ENCODE measurements around the gene ARID3C.
A peak's percentile ranks its signal among the peaks of the same experiment; 100 is the strongest.

ARID3C gene

DNA sequence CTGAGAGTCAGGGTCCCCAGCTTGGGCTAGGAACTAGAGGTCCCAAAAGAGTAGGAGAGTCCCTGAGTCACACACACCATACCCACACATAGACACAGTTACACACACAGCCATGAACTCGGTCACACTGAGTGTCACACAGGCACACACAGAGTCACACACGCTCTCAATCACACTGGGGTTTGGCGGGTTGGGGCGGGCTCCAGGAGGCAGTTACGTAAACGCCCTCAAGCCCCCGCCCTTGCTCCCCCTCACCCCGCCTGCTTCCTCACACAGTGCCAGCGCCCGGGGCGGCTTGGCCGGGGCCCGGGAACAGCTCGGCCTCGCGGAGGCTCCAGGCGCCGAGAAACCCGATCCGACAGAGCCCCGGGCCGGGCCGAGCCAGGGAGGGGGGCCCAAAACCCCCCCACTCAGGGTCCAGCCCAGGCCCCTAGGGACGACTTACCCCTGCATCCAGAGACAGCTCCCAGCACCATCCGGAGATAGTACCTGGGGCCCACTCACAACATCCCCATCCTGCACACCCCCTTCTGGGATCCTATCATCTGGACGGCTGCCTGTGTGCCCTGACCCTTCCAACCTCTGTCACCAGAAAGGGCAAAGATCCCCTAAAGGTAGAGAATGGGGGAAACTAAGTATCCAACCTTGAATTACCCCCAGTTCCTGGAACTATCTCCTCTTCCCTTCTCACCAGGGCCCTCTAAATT lies 35.8 kb downstream of the ARID3C start:
- no peak for DNase-seq

DNA sequence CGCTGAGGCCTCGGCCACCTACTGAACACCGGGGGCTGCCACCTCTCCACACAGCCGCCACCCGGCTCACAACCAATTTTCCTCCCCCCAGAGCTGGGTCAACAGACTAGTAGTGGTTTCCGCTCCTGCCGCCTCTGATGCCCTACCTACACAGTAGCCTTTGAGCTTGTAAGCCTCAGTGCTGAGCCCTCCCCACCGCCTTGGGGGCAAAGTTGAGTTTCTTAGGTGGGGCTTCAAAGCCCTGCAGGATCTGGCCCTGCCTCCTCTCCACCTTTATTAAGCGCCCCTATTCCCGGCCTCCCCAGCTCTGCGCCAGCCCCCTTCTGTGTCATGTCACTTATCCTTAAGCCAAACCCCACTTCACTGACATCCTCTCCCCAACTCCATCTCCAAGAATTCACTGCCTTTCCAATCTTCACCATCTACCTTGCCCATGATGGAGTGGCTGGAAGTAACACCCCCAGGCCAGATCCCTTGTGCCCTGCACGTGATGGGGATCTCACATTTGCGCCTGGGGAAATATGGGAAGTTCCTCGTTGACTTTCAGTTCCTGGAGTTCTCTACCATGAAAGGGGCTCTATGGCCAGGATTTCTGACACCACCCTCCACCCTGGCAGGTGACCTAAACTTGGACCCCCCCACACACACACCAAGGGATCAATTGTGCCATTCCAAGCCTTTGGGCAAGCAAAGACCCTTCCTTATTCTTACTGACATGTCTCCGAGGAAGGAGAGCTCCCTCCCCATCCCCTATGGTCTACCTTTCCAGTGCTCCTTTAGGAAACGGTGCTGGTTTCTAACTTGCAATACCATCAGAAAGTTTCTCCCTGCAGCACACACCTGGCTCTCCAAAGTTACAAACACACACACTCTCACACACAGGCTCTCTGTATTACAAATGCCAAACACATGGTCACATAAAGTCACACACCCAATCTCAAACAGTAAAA lies 36.7 kb downstream of the ARID3C start:
- no peak for DNase-seq

DNA sequence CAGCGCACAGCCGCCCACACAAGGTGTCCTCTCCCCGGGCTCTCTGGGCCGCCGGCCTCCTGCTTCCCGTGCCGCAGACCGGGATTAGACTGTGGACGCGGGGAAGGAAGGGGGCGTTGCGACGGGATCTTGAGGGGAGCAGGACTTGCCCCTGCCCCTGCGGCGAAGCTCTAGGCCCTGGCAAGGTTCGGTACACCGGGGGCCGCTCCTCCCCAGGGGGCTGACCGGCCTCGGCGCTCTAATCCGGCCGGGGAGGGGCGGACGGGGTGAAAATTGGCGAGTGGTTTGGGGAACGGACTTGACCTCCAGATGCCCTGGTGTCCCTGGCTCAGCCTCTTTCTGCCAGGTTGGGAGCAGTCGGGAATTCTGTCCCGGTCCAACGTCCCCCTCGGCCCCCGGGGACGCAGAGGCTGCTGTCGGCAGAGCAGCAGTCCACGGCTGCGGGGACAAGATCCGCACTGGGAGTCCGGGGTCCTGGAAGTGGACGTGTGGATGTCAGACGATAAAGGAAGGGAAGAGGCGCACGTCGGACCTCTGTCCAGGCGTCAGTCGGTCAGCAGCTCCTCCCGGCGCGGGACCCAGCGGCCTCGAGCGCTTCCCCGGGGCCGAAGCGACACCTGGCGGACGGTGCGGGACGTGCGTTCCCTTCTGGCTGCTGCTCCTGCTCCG lies 37.5 kb downstream of the ARID3C start:
- peak; percentile 69 for DNase-seq

DNA sequence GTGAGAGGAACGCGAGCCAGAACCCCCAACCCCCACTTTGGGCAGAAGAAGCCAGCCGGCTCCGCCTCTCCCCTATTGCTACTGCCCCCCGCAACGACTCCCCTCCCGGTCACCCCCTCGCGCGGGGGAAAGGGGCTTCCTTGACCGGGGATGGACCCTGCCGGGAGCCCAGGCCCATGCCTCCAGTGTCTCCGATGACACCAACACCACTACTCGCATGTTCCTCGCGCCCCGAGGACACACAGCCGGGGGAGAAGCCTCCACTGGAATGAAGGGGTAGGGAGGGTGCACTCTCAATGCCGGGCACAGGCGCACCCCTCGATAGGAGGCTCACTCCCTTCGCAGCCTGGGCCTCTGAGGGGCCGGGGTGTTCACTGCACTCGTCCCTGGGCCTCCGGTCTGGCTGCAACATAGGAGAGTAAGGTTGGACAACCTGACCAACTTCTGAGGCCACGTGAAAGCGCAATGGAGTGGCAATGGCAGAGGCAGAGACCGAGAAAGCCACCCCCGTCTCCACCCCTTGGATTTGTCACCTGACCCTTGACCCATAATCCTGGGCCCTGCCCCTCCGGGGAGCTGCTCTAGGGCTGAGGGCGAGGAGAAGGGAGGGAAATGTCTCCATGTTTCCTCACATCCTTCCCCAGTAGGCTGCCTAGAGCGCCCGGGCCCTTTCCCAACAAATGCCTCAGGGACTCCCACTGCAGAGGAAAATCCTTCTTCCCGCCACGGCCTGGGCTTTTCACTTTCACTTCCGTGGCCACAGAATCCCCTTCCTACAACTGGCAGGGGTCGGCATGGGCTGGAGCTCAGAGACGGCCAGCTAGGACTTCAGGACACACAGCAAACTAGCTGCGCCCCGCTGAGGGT lies 38.3 kb downstream of the ARID3C start:
- DNase-seq: no peak

DNA sequence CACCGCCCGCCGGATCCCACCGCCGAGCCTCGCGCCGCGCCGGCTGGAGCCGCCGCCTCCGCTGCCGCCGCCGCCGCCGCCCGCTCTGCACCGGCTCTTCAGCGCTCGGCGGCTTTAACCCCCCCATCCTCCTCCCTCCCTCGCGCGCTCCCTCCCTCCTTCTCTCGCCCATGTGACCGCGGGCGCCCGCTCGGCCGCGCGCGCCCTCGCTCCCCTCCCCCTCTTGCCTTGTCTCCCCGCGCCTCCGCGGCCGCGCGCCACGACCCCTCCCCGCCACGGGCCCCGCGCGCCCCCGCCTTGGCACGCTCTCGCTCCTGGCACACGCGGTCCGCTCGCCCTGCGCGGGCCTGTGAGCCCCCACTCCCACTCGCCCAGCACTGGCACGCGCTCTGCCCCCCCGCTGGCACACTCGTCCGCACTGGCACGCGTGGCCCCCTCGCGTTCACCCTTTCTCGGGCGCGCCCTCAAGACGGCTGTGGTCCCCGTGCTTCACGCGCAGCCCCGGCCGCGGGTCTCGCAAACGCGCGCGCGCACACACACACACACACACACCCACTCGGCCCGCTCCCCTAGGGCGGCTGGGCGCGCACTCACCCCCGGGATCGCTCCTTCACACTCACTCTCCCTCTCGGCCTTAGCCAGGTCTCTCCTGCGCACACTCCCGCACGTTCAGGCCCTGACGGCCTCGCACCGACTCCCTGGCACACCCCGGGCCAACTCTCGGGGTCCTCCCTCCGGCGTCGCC lies 39.1 kb downstream of the ARID3C start, which contains the start of gene CNTFR:
Gene CNTFR (minus strand): TSS at position 89 of the 745 bp plus-strand sequence. CDS start 20,743 bp downstream, outside the sequence.
- no peak for DNase-seq

DNA sequence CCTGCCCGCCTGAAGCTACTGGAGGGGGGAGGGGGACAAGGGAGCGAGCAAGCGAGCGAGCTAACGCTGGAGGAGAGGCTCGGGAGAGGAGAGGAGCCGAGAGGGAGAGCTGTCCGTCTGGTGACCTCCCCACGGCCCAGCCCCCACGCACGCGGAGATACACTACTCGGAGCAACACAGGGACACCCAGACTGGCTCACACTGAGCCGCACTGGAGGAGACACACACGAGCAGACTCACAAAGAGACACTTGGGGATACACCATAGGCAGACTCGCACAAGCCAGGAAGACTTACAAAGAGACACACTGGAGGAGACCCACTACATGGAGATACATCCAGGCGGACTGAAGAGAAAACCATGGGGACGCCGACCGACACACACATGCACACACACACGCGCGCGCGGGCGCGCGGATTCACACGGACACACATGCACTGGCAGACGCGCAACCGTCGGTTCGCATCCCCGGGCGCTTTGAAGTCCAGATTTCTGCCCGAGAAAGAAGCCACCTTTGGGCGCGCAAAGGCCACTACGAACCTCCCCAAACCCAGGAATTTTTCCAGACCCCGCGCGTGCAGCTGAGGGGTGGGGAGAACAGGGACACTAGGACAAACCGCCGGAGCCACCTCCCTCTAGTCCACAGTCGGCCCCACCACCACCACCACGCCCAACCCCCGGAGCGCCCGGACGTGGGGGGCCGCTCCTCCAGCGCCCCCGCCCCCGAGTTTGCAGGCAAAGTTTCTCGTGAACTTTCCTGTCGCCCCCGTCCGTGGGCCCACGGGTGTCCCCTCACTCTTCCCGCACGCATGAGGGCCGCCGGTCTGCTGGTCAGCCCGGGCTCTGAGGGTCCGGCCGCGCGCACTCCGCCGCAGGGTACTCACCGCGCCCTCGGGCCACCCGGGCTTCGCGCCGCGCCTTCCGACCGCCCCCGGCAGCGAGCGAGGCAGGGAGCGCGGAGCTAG lies 39.9 kb downstream of the ARID3C start:
- no peak for DNase-seq

DNA sequence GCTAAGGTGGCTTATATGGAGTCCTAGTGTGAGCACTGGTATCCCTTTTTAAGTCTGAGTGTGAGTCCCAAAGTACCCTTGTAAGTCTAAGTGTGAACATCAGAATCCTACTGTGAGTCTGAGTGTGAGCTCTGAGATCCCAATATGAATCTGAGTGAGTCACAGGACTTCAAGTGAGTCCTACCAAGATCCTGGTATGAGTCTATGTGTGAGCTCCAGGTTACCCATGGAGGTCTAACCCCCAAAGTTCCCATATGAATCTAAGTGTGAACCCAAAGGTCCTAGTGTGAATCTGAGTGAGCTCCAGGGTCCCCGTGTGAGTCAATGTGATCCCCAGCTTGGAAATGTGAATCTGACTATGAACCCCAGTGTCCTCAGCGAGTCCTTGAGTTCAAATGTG lies 41.6 kb downstream of the ARID3C start:
- DNase-seq: no peak

DNA sequence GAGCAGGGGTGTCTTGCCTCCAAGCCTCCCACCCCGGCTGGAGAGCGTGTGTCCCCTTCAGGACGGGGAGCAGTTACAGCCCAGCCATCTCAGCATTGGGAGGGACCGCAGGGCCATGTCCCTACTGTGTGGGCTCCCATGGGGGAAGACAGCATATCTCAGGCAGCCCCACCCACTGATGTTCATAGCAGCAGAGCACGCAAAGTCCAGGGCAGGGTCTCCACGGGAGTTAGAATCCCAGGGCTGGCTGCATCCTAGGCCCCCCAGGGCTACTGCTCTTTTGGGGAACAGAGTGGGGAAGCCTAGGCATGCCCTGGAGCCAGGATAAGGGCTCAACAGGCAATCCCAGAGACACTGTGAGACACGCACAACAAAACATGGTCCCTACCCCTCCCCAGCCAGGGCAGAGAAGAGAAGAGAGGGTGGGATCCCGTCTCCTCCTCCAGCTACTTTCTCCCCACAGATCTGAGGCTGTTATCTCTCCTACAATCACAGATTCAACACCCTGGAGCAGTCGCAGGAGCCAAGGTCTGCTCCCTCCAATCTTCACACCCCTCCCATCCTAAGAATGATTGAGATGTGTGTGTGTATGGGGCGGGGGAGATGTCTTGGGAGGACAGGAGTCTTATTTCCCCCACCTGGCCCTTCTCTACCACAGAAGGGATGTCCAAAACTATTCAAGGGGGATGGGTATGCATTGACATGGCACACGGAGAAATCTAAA lies 42.8 kb downstream of the ARID3C start:
- DNase-seq: no peak

DNA sequence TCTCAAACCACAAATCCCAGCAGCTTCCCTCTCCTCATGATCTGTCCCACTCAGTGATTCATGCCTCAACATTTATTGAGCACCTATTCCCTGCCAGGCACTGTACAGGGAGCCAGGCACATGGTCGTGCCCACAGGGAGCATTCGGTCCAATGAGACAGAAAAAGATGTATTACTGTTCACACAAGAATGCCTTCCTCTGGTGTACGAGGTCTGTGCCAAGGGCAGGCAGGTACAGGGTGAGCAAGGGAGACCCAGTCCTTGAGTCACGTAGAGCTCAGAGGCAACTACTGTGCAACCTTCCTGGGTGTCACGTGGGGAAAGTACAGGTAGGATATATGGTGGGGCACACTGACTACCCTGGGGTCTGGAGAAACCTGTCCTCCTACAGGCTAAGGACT lies 43.9 kb downstream of the ARID3C start:
- no peak for DNase-seq

DNA sequence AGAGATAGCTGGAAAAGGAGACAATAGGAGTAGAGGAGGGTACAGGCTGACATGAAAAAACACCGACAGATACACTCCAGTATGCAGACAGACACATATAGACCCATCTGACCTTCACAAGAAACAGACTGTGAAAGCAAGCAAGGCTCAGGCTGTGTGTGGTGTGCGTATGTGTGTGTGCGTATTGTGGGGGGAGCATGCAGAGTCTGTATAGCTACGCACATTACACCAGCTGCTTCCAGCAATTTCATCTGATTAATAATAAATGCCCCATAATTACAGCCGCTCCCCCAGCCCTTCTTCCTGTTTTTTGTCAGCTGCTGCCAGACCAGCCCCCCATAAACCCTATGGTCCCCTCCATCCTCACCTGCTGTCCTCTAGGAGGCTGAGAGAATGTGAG lies 46.1 kb downstream of the ARID3C start:
- DNase-seq: no peak

DNA sequence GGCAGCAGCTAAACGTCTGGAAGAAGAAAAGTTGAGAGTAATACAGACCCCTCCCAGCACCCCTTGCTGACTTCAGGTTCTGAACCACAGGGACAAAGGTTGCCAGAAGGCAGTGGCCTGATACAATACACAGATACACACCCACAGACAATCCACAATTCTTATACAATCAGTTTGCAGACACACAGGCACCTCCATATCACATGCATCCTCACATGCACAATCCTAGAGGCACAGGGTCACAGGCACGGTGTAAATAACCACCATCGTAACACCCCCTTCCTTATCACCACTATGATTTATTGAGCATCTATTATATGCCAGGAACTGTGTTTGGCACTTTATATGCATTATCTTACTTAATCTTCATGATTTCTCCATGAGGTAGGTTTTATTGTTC lies 47.5 kb downstream of the ARID3C start:
- DNase-seq: no peak

DNA sequence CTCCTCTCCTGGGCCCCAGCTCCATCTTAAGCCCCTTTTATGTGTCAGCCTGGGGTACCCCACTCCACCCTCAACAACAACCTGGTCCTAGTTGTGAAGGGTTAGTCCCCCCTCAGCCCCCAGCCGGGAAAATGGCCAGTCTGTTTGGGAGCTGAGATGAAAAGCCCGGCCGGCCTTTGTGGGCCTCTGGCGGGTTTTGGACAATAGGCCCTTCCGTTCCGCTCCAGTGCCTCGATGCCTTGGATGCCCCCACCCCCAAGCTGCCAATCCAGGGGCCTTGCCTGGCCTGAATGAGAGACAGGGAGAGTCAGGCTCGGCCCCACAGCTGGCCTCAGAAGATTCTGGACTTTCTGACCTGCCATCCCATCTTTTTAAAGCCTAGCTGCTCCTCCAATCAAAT lies 48.5 kb downstream of the ARID3C start:
- no peak for DNase-seq

DNA sequence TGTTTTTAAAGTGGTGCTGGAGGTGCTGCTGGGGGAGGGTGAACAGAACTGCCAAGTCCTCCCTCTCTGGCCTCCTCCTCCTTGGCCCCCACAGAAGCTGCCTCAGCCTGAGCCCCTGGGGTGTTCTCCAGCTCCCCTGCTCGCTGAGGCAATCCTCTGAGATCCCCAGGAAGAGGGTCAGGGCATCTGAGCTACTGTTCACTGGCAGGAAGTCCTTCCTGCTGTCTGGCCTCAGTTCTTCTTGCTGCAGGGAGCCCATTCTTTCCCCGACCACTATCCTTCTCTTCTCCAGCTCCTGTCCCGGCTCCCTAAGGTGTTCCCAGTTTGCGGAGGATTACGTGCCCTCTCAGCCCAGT lies 49.1 kb downstream of the ARID3C start:
- DNase-seq: no peak

DNA sequence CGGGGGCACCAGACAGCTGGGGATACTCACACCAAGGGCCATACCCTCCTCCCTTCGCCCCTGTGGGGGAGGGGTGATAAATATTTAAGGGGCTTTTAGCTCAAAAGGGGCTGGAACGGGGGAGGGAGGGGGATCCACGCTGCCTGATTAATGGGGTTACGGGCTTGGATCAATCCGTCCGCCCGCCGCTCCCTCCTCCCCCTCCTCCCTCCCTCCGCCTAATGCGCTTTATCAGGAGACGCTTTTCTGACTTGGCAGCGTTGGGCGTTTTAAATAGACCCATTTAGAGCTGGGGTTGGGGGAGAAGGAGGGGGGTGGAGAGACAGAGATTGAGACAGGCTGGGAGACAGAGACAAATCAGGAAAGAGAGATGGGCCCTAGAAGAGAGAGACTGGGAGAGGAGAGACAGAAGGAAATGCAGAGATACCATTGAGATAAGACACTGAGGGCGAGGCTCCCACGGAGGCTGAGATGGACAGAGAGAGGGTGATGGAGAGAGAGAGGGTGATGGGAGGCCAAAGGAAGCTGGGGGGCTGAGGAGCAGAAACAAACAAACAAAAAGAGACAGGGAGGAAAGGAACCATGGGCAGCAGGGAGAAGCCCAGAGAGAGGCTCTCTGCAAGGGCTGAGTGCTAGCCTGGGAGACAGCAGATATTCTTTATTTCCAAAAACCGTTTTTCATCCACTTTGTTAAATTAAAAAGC lies 49.6 kb downstream of the ARID3C start:
- DNase-seq: no peak

DNA sequence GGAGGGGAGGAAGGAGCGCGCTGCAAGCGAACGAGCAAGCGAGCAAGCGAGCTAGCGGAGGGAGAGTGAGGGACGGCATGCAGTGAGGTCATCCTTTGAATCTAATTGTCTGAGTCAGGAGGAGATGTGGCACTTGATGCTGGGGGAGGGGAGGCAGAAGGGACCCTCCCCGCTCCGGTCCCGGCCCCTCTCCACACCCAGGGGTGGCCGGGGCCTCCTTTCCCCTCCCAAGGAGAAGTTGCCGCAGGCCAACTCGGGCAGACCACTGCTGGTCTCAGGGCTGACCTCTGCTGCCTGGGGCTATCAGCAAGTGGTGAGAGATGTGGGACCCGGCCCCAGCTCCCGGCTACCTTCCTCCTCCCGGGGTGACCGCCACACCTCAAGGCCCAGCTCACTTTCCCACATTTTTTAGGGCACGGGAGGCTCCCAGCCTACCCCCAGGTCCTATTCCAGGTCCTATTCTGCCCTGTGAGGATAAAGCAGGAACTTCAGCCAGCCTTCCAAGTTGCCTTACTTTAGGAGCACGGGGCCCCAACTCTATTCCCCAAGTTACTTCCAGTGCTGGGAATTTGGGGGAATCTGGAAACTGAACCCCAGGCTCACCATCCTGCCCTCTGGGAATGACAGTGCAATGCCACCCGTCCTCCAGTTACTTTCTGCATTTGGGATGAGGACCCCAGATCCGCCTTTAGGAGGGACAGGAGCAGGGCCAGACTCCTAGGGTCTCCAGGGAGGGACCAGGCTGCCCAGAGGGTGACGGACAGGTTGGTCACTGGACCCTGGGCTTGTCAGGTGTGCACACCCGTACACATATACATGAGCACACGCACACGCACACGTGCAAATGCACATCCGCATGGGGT lies 50.4 kb downstream of the ARID3C start:
- DNase-seq: no peak

DNA sequence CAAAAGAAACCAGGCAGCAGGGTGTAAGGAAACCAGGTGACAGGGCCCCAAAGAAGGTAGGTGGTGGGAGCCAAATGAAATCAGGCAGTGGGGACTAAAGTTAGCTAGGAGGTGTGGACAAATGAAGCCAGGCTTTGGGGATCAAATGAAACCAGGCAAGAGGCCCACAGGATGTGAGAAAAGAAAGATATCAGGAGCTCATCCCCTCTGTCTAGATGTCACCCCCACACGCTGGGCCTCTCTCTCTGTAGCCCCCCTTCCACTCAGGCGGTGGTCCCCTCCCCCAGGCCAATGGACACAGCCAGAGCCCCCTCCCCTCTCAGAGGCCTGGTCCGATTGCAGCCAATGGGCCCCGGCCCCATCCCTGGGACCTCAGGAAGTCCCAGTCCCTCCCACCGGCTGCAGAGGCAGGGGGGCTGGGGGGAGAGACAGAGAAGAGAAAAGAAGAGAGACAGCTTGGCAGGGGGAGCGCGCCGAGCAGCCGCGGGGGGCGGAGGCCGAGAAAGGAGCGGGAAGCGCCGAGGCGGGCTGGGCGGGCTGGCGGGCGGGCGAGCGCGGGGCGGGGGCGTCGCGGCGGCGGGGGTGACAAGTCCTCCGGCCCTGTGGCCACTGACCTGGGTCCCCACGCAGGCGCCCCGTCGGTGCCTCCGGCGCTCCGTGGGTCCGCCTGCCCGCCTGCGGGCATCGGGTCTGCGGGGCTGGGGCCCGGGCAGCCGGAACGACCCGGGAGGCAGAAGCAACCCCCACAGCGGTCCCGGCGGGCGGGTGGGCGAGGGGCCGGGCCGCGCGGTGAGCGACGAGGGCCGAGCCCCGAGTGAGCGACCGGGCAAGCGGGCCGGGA lies 51.2 kb downstream of the ARID3C start:
- no peak for DNase-seq
